ENCODE data around the gene RNPS1.

DNA sequence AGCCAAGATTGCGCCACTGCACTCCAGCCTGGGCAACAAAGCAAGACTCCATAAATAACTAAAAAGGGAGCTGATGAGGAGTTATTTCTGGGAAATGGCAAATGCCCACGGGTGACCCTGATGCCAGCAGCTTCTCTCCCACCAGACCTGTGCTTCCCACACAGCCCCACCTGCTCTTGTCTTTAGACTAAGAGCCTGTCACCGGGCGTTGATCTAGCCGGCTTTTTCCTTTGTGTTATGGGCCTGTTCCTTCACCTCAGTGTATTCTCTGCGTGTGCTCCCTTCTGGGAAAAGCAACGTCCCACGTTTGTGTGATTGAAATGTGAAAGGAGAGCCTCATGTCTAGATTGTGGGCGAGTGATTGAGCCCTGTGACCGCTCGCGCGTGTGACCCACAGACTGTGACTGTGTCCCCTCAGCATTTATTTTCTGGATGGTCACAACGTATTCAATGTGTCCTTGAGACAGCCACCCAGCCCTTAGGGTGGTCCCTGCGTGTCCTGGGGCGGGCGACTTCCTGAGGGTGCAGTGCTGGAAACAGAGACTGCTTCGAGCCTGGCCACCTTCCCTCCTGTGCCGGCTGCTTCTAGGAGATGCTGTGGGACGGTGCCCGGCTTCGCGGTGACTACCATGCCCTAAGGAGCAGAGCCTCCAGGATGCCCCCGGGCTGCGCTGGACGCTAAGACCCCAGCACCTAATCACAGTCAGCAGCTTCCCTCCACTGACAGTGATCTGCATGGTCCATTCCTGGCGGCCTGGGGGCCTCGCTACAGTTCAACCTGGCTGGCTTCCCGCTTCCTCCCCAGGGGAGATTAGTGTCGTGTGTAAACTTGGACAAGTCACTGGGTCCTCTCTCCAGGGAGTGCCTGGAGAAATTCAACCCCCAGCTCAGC, 7.8 kb upstream of the RNPS1 start:
- TF ChIP-seq, protein P1, sequence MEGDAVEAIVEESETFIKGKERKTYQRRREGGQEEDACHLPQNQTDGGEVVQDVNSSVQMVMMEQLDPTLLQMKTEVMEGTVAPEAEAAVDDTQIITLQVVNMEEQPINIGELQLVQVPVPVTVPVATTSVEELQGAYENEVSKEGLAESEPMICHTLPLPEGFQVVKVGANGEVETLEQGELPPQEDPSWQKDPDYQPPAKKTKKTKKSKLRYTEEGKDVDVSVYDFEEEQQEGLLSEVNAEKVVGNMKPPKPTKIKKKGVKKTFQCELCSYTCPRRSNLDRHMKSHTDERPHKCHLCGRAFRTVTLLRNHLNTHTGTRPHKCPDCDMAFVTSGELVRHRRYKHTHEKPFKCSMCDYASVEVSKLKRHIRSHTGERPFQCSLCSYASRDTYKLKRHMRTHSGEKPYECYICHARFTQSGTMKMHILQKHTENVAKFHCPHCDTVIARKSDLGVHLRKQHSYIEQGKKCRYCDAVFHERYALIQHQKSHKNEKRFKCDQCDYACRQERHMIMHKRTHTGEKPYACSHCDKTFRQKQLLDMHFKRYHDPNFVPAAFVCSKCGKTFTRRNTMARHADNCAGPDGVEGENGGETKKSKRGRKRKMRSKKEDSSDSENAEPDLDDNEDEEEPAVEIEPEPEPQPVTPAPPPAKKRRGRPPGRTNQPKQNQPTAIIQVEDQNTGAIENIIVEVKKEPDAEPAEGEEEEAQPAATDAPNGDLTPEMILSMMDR (IDR thresholded peaks at IDR 0.05; ENCODE audit: low read depth, low read length) = no peak
- TF ChIP-seq, protein P2, sequence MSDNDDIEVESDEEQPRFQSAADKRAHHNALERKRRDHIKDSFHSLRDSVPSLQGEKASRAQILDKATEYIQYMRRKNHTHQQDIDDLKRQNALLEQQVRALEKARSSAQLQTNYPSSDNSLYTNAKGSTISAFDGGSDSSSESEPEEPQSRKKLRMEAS (IDR thresholded peaks at IDR 0.05; ENCODE audit: low read depth, low read length) = no peak

All from NB4 (cell line).